GM18858 (cell line): ENCODE data around the gene ARL11.
"Not testable (repeated sequence)": the region's sequence is repeated elsewhere in the genome, so short reads cannot be mapped to it uniquely, and the experiment has no call there.

Experiments used
- ATAC-seq: cut with Tn5 transposase; IDR thresholded peaks from one replicate; pipeline ENCODE4 v1.9.1; 2021; ENCODE audit not compliant: unreplicated experiment

The ARL11 gene

GRCh38 chr13:49612042-49612441 lies 16.3 kb upstream of the ARL11 start:
- not testable (repeated sequence) for ATAC-seq

GRCh38 chr13:49615836-49616675 lies 12.3 kb upstream of the ARL11 start:
- no peak for ATAC-seq

GRCh38 chr13:49616676-49617065 lies 11.6 kb upstream of the ARL11 start:
- ATAC-seq: no peak

- ATAC-seq: no peak
Measured at GRCh38 chr13:49620170-49620621, 8.1 kb upstream of the ARL11 start.

- no peak for ATAC-seq
Measured at GRCh38 chr13:49622174-49622946, 5.9 kb upstream of the ARL11 start.

GRCh38 chr13:49624229-49624628 lies 4.1 kb upstream of the ARL11 start:
- ATAC-seq: no peak

- ATAC-seq: no peak
Measured at GRCh38 chr13:49625392-49626079, 2.8 kb upstream of the ARL11 start.

GRCh38 chr13:49629196-49629938 lies 1.1 kb downstream of the ARL11 start:
- no peak for ATAC-seq

GRCh38 chr13:49629947-49630346 lies 1.6 kb downstream of the ARL11 start:
- ATAC-seq: no peak

GRCh38 chr13:49630580-49630979 lies 2.3 kb downstream of the ARL11 start:
- no peak for ATAC-seq

GRCh38 chr13:49632156-49632555 lies 3.8 kb downstream of the ARL11 start:
- ATAC-seq: no peak

- no peak for ATAC-seq
Measured at GRCh38 chr13:49633710-49634109, 5.4 kb downstream of the ARL11 start.

GRCh38 chr13:49635599-49636433 lies 7.5 kb downstream of the ARL11 start:
- ATAC-seq: no peak

- no peak for ATAC-seq
Measured at GRCh38 chr13:49636705-49637104, 8.4 kb downstream of the ARL11 start.

- no peak for ATAC-seq
Measured at GRCh38 chr13:49638030-49638743, 9.9 kb downstream of the ARL11 start.

GRCh38 chr13:49638744-49639072 lies 10.4 kb downstream of the ARL11 start:
- no peak for ATAC-seq

GRCh38 chr13:49641801-49642291 lies 13.5 kb downstream of the ARL11 start:
- no peak for ATAC-seq

GRCh38 chr13:49643035-49643646 lies 14.8 kb downstream of the ARL11 start:
- no peak for ATAC-seq

GRCh38 chr13:49645451-49645850 lies 17.1 kb downstream of the ARL11 start:
- ATAC-seq: no peak
